C4-2B (cell line): ENCODE measurements around the gene DPYSL3.
A peak's percentile ranks its signal among the peaks of the same experiment; 100 is the strongest.

ENCODE experiments used
- ZFX ChIP-seq: fragments of 450-650 bp; IDR thresholded peaks from 2 replicates; pipeline ENCODE4 v1.6.1; 2017
- TF ChIP-seq, protein P1 (sequence below): fragments of 450-650 bp; conservative IDR thresholded peaks from 2 replicates; pipeline ENCODE4 v1.5.1; 2017; ENCODE audit warnings: mild to moderate bottlenecking

DNA sequence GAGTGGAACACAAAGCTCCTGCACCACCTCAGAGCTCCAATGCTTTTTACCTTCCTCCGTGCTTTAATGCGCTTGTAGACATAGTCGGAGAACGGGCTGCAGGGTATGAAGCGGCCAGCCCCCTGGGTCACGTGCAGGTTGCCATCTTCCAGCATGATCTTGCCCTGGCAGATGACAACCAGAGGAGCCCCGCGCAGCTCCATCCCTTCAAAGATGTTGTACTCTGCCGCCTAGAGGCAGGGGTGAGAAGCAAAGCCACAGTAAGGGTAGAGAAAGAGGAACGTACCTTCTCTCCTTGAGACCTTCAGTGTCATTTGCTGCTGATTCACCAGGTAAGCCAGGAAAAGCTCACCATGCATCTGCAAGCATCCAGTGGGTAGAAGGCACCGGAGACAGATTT, 112.3 kb downstream of the DPYSL3 start:
- TF ChIP-seq, protein P1, sequence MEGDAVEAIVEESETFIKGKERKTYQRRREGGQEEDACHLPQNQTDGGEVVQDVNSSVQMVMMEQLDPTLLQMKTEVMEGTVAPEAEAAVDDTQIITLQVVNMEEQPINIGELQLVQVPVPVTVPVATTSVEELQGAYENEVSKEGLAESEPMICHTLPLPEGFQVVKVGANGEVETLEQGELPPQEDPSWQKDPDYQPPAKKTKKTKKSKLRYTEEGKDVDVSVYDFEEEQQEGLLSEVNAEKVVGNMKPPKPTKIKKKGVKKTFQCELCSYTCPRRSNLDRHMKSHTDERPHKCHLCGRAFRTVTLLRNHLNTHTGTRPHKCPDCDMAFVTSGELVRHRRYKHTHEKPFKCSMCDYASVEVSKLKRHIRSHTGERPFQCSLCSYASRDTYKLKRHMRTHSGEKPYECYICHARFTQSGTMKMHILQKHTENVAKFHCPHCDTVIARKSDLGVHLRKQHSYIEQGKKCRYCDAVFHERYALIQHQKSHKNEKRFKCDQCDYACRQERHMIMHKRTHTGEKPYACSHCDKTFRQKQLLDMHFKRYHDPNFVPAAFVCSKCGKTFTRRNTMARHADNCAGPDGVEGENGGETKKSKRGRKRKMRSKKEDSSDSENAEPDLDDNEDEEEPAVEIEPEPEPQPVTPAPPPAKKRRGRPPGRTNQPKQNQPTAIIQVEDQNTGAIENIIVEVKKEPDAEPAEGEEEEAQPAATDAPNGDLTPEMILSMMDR = peak; percentile 20
- no peak for TF ChIP-seq ZFX
